GM21360 (cell line): ENCODE measurements around the gene NETO2.
"Not testable (repeated sequence)": the region's sequence is repeated elsewhere in the genome, so short reads cannot be mapped to it uniquely, and the experiment has no call there.

Experiments used
- ATAC-seq: cut with Tn5 transposase; IDR thresholded peaks from one replicate; pipeline ENCODE4 v1.9.1; 2021; ENCODE audit warnings: mild to moderate bottlenecking, moderate library complexity; ENCODE audit not compliant: unreplicated experiment

Gene NETO2

GRCh38 chr16:47136099-47136842, 7.5 kb downstream of the NETO2 start:
- no peak for ATAC-seq

GRCh38 chr16:47134550-47134949, 9.2 kb downstream of the NETO2 start:
- ATAC-seq = no peak

GRCh38 chr16:47132308-47132707, 11.4 kb downstream of the NETO2 start:
- no peak for ATAC-seq

GRCh38 chr16:47129755-47130435, 13.8 kb downstream of the NETO2 start:
- no peak for ATAC-seq

GRCh38 chr16:47127541-47127940, 16.2 kb downstream of the NETO2 start:
- no peak for ATAC-seq

GRCh38 chr16:47125757-47126156, 18.0 kb downstream of the NETO2 start:
- ATAC-seq = no peak

- ATAC-seq = no peak
Observed at GRCh38 chr16:47113130-47113529, 30.6 kb downstream of the NETO2 start.

- ATAC-seq = no peak
Observed at GRCh38 chr16:47110939-47111338, 32.8 kb downstream of the NETO2 start.

GRCh38 chr16:47109361-47109760, 34.4 kb downstream of the NETO2 start:
- no peak for ATAC-seq

- not testable (repeated sequence) for ATAC-seq
Observed at GRCh38 chr16:47102921-47103320, 40.8 kb downstream of the NETO2 start.

GRCh38 chr16:47097154-47097553, 46.6 kb downstream of the NETO2 start:
- ATAC-seq = not testable (repeated sequence)

- no peak for ATAC-seq
Observed at GRCh38 chr16:47096297-47096696, 47.4 kb downstream of the NETO2 start.

- no peak for ATAC-seq
Observed at GRCh38 chr16:47084198-47084597, 59.5 kb downstream of the NETO2 start.

GRCh38 chr16:47082099-47082865, 61.5 kb downstream of the NETO2 start:
- no peak for ATAC-seq

- no peak for ATAC-seq
Observed at GRCh38 chr16:47081115-47081514, 62.6 kb downstream of the NETO2 start.

- no peak for ATAC-seq
Observed at GRCh38 chr16:47079860-47080259, 63.9 kb downstream of the NETO2 start.

- ATAC-seq = no peak
Observed at GRCh38 chr16:47073223-47074155, 70.3 kb downstream of the NETO2 start.

GRCh38 chr16:47072158-47072557, 71.6 kb downstream of the NETO2 start:
- no peak for ATAC-seq

GRCh38 chr16:47069841-47070584, 73.7 kb downstream of the NETO2 start:
- no peak for ATAC-seq

GRCh38 chr16:47069313-47069712, 74.4 kb downstream of the NETO2 start:
- ATAC-seq = no peak
